ENCODE measurements around the gene ELL.

GRCh38 chr19:18510216-18510615 lies 11.7 kb downstream of the ELL start:
- TF ChIP-seq EZH2 (IDR thresholded peaks at IDR 0.05; ENCODE audit: insufficient read depth, low read length) (no peak), CTCF (IDR thresholded peaks at IDR 0.05; ENCODE audit: insufficient read depth, low read depth, low read length) (no peak)
